CD4-positive, alpha-beta memory T cell (primary cell): ENCODE results near the gene IRAK2. TPM values are rescaled to one million over a fixed set of nuclear protein-coding genes. Genes with fewer than 3 reads are reported as not detected.
"Not testable (repeated sequence)": the region's sequence is repeated elsewhere in the genome, so short reads cannot be mapped to it uniquely, and the experiment has no call there.

ENCODE experiments used
- CTCF ChIA-PET: fragments of 350-600 bp; sonication (Branson Sonifier 250); formaldehyde crosslinking; loops from one replicate; lab custom pipeline; 2021; ENCODE audit warnings: inconsistent platforms; ENCODE audit not compliant: partially characterized antibody; lab: Charles Lee
- POLR2A ChIA-PET: fragments of 350-600 bp; sonication (Branson Sonifier 250); formaldehyde crosslinking; loops from one replicate; lab custom pipeline; 2021; ENCODE audit not compliant: partially characterized antibody; lab: Charles Lee
- DNase-seq, 5 donors: peaks; one replicate each; pipeline versions ENCODE4 v3.0.0 to v3.0.0-alpha.2; 2020 to 2022; ENCODE audit warnings: mixed read lengths in 1 of 5
- H3K27ac ChIP-seq: one replicate; pipeline ENCODE4 v1.7.0; 2013; ENCODE audit warnings: low read depth, low read length
- H3K27me3 ChIP-seq: 2 replicates; pipeline ENCODE4 v1.7.0; 2013; ENCODE audit warnings: mild to moderate bottlenecking, low read length, moderate library complexity; ENCODE audit not compliant: insufficient read depth
- H3K36me3 ChIP-seq: 2 replicates; pipeline ENCODE4 v1.7.0; 2013; ENCODE audit warnings: mild to moderate bottlenecking, low read length, moderate library complexity; ENCODE audit not compliant: insufficient read depth
- H3K4me1 ChIP-seq: 2 replicates; pipeline ENCODE4 v1.7.0; 2013; ENCODE audit warnings: mild to moderate bottlenecking, low read length, moderate library complexity; ENCODE audit not compliant: insufficient read depth
- H3K4me3 ChIP-seq, 2 donors: one replicate each; pipeline ENCODE4 v1.7.0; 2013; ENCODE audit warnings: low read length in 2 of 2, mild to moderate bottlenecking in 1 of 2
- H3K9me3 ChIP-seq, 2 donors: one replicate each; pipeline ENCODE4 v1.7.0; 2013; ENCODE audit warnings: low read length in 2 of 2, control low read depth in 1 of 2; ENCODE audit not compliant: control insufficient read depth in 1 of 2
- H3K27ac Mint-ChIP-seq, 7 donors: one replicate each; pipeline ENCODE4 v1.8.0; 2020 to 2021; ENCODE audit warnings: mixed read lengths in 7 of 7, mild to moderate bottlenecking in 6 of 7, inconsistent platforms in 3 of 7, moderate library complexity in 3 of 7
- H3K27me3 Mint-ChIP-seq, 2 donors: one replicate each; pipeline ENCODE4 v1.8.0; 2020 to 2021; ENCODE audit warnings: mixed read lengths in 2 of 2
- H3K36me3 Mint-ChIP-seq, 2 donors: one replicate each; pipeline ENCODE4 v1.8.0; 2020 to 2021; ENCODE audit warnings: mixed read lengths in 2 of 2, inconsistent platforms in 1 of 2, mild to moderate bottlenecking in 1 of 2
- H3K4me1 Mint-ChIP-seq, 4 donors: one replicate each; pipeline ENCODE4 v1.8.0; 2020 to 2021; ENCODE audit warnings: mixed read lengths in 4 of 4, mild to moderate bottlenecking in 1 of 4
- H3K4me3 Mint-ChIP-seq, 8 donors: one replicate each; pipeline ENCODE4 v1.8.0; 2020 to 2021; ENCODE audit warnings: mixed read lengths in 8 of 8, mild to moderate bottlenecking in 7 of 8, moderate library complexity in 6 of 8, inconsistent platforms in 3 of 8
- H3K9me3 Mint-ChIP-seq, 8 donors: one replicate each; pipeline ENCODE4 v1.8.0; 2020 to 2021; ENCODE audit warnings: mixed read lengths in 8 of 8, mild to moderate bottlenecking in 5 of 8, inconsistent platforms in 3 of 8, moderate library complexity in 1 of 8
- intact Hi-C: fragments of 100-400 bp; cut with micrococcal nuclease; formaldehyde crosslinking; loops from one replicate; pipeline ENCODE4 v1.15.1; 2023
- polyA plus RNA-seq, 2 donors: library from polyadenylated mRNA; unstranded; fragments of 300-500 nt; fragmentation: Illumina TruSeq; gene quantifications; one replicate each; pipeline ENCODE4 v1.2.3, GENCODE V29; 2021
- total RNA-seq, 2 experiments: library from RNA; stranded (reverse); gene quantifications; one replicate each; pipeline ENCODE4 v1.2.3, GENCODE V29; 2021

The IRAK2 gene
- total and polyA plus RNA-seq, 4 experiments from 2014 or later: 4.4 to 5.8 (median 5.1) TPM

- peaks cover 26% of the 10 kb centered on the region for H3K4me1 ChIP-seq
- Mint-ChIP-seq H3K27me3 (no peaks in the 10 kb centered on the region), H3K27ac (peak overlapping the region in 4 of 7 donors; percentile 44 to 84 (median 68)), H3K4me3 (no peak overlapping the region), H3K36me3 (peaks cover 29 to 50% of the 10 kb centered on the region in 2 donors), H3K9me3 (no peaks in the 10 kb centered on the region), H3K4me1 (peaks cover 28 to 45% (median 37%) of the 10 kb centered on the region in 4 donors)
- no peaks in the 10 kb centered on the region for H3K27me3 ChIP-seq
- POLR2A ChIA-PET: no interaction called here
- CTCF ChIA-PET: interaction anchor here (1.3 kb wide), 1 partner anchor 72 kb away, joined by 3 read pairs; no protein-coding TSS in a partner anchor
- no peak overlapping the region for H3K27ac ChIP-seq
- DNase-seq: no peak
- intact Hi-C loops: no loop called here
- H3K36me3 ChIP-seq: peaks cover 39% of the 10 kb centered on the region
- H3K4me3 ChIP-seq: no peak overlapping the region
- no peaks in the 10 kb centered on the region for H3K9me3 ChIP-seq
These were observed 42.0 kb upstream of the IRAK2 start for GRCh38 chr3:10122724-10123123.

GRCh38 chr3:10135872-10136271 is 28.8 kb upstream of the IRAK2 start:
- H3K9me3 ChIP-seq, H3K9me3 Mint-ChIP-seq, H3K27ac Mint-ChIP-seq, DNase-seq, H3K27me3 Mint-ChIP-seq, H3K4me3 Mint-ChIP-seq, H3K4me1 Mint-ChIP-seq, H3K4me3 ChIP-seq, H3K36me3 ChIP-seq, POLR2A ChIA-PET, CTCF ChIA-PET, H3K27ac ChIP-seq, H3K27me3 ChIP-seq, H3K4me1 ChIP-seq, H3K36me3 Mint-ChIP-seq, intact Hi-C loops: not testable (repeated sequence)

GRCh38 chr3:10136426-10137005 is 28.2 kb upstream of the IRAK2 start:
- Mint-ChIP-seq H3K27ac (no peak overlapping the region), H3K9me3 (no peaks in the 10 kb centered on the region), H3K4me3 (no peak overlapping the region), H3K36me3 (peaks cover 0 to under 1% of the 10 kb centered on the region in 2 donors), H3K4me1 (peaks cover 0 to 8% (median under 1%) of the 10 kb centered on the region in 4 donors), H3K27me3 (no peaks in the 10 kb centered on the region)
- no peaks in the 10 kb centered on the region for H3K9me3 ChIP-seq
- H3K4me1 ChIP-seq: peaks cover 5% of the 10 kb centered on the region
- no peak overlapping the region for H3K27ac ChIP-seq
- no peak for DNase-seq
- no peak overlapping the region for H3K4me3 ChIP-seq
- H3K36me3 ChIP-seq: no peaks in the 10 kb centered on the region
- no peaks in the 10 kb centered on the region for H3K27me3 ChIP-seq
- POLR2A ChIA-PET: no interaction called here
- CTCF ChIA-PET: no interaction called here
- intact Hi-C loops: no loop called here

GRCh38 chr3:10137178-10137577 is 27.5 kb upstream of the IRAK2 start:
- H3K4me1 ChIP-seq: peaks cover 5% of the 10 kb centered on the region
- no peak overlapping the region for H3K27ac ChIP-seq
- no peak overlapping the region for H3K4me3 ChIP-seq
- ChIA-PET POLR2A (no interaction called here), CTCF (no interaction called here)
- peaks cover 0 to 14% (median under 1%) of the 10 kb centered on the region in 4 donors for H3K4me1 Mint-ChIP-seq
- no peaks in the 10 kb centered on the region for H3K36me3 ChIP-seq
- no peaks in the 10 kb centered on the region for H3K9me3 ChIP-seq
- H3K27me3 ChIP-seq: no peaks in the 10 kb centered on the region
- H3K36me3 Mint-ChIP-seq: peaks cover 0 to 6% of the 10 kb centered on the region in 2 donors
- H3K27ac Mint-ChIP-seq: peak overlapping the region in 1 of 7 donors; percentile 48
- no peaks in the 10 kb centered on the region for H3K9me3 Mint-ChIP-seq
- no peak for DNase-seq
- intact Hi-C loops: no loop called here
- H3K4me3 Mint-ChIP-seq: no peak overlapping the region
- H3K27me3 Mint-ChIP-seq: no peaks in the 10 kb centered on the region

GRCh38 chr3:10140996-10141546 is 23.6 kb upstream of the IRAK2 start:
- intact Hi-C loops: loop anchor here (1.0 to 5.0 kb wide), 3 partner anchors 26 to 409 kb away; partner anchors contain the start of genes BRK1, BRPF1 and TATDN2
- H3K9me3 ChIP-seq: no peaks in the 10 kb centered on the region
- Mint-ChIP-seq H3K27ac (peak overlapping the region; percentile 42 to 99 (median 98)), H3K4me3 (peak overlapping the region; percentile 90 to 98 (median 95)), H3K9me3 (no peaks in the 10 kb centered on the region), H3K36me3 (peaks cover 7 to 19% of the 10 kb centered on the region in 2 donors), H3K27me3 (no peaks in the 10 kb centered on the region), H3K4me1 (peaks cover 16 to 48% (median 24%) of the 10 kb centered on the region in 4 donors)
- H3K27me3 ChIP-seq: no peaks in the 10 kb centered on the region
- POLR2A ChIA-PET: interaction anchor here (0.6 to 2.5 kb wide), 19 partner anchors 9 to 208 kb away, joined by 3 to 25 read pairs (median 6); partner anchors contain the start of genes CRELD1, IRAK2, SEC13 and TATDN2
- CTCF ChIA-PET: interaction anchor here (0.6 to 2.5 kb wide), 4 partner anchors 10 to 123 kb away, joined by 3 to 9 read pairs (median 4); no protein-coding TSS in a partner anchor
- H3K27ac ChIP-seq: peak overlapping the region; percentile 94
- H3K4me3 ChIP-seq: peak overlapping the region; percentile 21 to 55
- DNase-seq: no peak
- peaks cover 37% of the 10 kb centered on the region for H3K4me1 ChIP-seq
- H3K36me3 ChIP-seq: no peaks in the 10 kb centered on the region

GRCh38 chr3:10142707-10143560 is 21.8 kb upstream of the IRAK2 start:
- Histone ChIP-seq H3K9me3 (no peaks in the 10 kb centered on the region), H3K27ac (peak overlapping the region; percentile 94), H3K36me3 (no peaks in the 10 kb centered on the region), H3K27me3 (no peaks in the 10 kb centered on the region), H3K4me1 (peaks cover 45% of the 10 kb centered on the region), H3K4me3 (peak overlapping the region; percentile 55 to 95)
- no peaks in the 10 kb centered on the region for H3K27me3 Mint-ChIP-seq
- no peaks in the 10 kb centered on the region for H3K9me3 Mint-ChIP-seq
- peak overlapping the region; percentile 88 to 99 (median 96) for H3K27ac Mint-ChIP-seq
- peaks cover 22 to 58% (median 32%) of the 10 kb centered on the region in 4 donors for H3K4me1 Mint-ChIP-seq
- intact Hi-C loops: loop anchor here (1.0 to 5.0 kb wide), 4 partner anchors 22 to 411 kb away; partner anchors contain the start of genes BRPF1 and IRAK2
- H3K36me3 Mint-ChIP-seq: peaks cover 14 to 25% of the 10 kb centered on the region in 2 donors
- ChIA-PET POLR2A (interaction anchor here (0.7 to 2.5 kb wide), 12 partner anchors 11 to 210 kb away, joined by 3 to 25 read pairs (median 6); partner anchors contain the start of genes CRELD1, IRAK2 and TATDN2), CTCF (interaction anchor here (0.8 to 2.5 kb wide), 2 partner anchors 121 to 210 kb away, joined by 4 to 9 read pairs; no protein-coding TSS in a partner anchor)
- peak in 3 of 5 donors; percentile 14 to 46 (median 18) for DNase-seq
- H3K4me3 Mint-ChIP-seq: peak overlapping the region; percentile 90 to 98 (median 95)
